Urothelium cell line (cell line): ENCODE data around the gene NME1.

ENCODE experiments used
- DNase-seq: peaks from one replicate; pipeline ENCODE4 v3.0.0; 2011; ENCODE audit warnings: low spot score, mixed read lengths
- FAIRE-seq: peaks from 2 replicates; lab custom pipeline; 2011; peaks lifted over from hg19 to GRCh38; lab: Jason Lieb, UNC

NME1 gene

DNA sequence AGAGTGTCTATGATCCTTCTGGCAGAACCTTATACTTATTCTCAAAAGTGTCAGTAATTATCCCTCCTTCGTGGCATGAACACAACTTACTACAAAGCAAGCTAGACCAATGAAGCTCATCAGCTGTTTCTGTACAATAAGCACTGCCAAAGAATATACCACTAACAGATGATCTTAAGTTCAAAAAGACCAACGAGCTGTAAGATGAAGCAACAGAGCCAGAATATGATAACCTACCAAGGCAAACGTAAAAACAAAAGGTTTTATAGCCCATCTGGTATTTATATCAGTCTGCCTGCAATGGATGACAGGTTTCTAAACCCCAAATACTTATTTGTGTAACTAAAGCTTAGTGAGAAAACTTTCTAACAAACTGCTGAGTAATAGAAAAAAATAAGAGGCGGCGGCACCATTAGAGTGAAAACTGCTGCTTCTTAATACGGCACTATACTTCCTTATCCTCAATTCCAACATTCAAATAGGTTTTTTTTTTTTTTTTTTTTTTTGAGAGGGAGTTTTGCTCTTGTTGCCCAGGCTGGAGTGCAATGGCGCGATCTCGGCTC lies 35.0 kb downstream of the NME1 start:
- DNase-seq = no peak
- FAIRE-seq = no peak

DNA sequence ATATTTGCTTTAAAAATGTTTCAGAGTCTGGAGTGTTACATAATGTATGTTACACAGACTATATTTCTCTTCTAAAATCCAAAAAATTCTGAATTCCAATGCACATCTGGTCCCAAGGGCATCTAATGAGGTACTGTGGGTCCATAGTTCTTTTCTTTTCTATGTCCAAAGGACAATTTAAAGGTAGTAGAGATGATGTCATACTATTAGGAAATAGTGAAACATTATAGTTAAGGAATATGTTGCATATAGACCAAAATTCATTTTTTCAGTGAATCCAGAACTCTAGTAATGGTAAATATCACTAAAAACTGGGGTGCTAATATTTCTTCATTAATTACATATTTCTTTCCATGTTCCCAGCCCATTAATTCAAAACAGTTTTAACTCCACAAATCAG lies 35.8 kb downstream of the NME1 start:
- no peak for DNase-seq
- FAIRE-seq = no peak

DNA sequence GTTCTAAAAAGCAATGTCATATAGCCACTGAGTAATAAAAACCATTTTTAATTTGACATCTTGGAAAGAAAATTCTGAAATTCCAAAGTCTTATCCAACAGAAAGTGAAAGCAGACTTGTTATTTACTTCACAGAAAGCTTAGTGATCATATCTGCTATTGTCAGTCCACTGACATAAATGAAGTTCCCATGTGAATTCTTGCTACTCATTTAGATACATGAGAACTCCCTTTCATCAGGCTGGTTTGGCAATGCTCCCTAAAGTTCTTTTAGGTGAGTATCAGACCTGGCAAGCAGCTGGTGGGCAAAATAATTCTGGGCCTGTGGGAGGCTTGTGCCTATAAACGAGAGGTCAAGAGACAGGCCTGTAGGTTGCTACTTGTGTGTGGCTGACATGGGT lies 36.3 kb downstream of the NME1 start:
- FAIRE-seq (no peak), DNase-seq (no peak)

DNA sequence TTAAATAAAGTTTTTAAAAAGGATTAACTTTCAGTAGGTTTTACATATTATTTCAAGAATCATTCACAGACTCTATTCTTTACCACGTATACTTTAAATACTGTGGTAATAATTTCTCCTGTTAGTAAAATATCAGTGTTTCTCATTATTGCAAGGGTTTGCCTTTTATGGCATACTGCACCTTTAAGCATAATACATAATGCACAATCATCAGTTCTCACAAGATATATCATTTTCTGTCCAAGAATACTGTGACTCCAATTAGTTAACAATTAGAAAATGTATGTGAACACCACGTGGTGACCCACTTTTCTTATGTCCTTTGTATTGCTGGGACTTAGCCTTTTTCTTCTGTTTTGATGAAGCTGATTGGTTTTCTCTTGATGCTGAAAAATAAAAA lies 38.5 kb downstream of the NME1 start:
- FAIRE-seq (no peak), DNase-seq (no peak)

DNA sequence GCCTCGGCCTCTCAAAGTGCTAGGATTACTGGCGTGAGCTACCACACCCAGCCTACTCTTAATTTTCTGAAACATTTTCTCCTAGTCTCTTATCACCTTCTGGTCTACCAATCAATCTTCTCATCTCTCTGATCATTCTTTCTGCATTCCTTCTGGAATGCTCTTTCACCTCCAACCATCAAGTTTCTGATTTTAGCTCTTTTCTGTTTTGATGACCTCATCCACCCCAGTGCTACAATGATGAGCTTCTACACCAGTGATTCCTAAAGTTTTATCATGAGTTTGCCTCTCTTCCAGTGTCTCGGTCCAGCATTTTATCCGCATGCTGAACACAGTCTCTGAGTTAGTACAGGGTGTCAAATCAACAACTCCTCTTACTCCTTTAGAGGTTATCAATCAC lies 44.4 kb downstream of the NME1 start:
- no peak for DNase-seq
- no peak for FAIRE-seq

DNA sequence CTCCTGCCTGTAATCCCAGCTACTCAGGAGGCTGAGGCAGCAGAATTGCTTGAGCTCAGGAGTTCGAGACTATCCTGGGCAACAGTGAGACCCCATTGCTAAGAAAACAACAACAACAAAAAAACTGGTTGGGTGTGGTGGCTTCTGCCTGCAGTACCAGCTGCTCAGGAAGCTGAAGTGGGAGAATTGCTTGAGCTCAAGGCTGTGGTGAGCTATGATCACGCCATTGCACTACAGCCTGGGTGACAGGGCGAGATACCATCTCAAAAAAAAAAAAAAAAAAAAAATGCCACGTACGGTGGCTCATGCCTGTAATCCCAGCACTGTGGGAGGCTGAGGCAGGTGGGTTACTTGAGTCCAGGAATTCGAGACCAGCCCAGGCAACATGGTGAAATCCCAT lies 46.9 kb downstream of the NME1 start:
- no peak for FAIRE-seq
- no peak for DNase-seq

DNA sequence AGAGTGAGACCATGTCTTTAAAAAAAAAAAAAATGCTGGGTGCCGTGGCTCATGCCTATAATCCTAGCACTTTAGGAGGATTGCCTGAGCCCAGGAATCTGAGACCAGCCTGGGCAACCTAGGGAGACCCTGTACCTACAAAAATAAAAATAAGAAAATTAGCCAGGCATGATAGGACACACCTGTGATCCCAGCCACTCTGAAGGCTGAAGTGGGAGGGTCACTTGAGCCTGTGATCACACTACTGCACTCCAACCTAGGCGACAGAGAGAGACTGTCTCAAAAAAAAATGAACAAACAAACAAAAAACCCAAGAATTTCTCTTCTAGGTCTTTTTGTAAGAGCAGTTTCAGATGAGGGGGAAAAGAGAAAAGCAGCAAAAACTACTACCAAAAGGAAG lies 47.5 kb downstream of the NME1 start:
- DNase-seq = no peak
- FAIRE-seq = no peak

DNA sequence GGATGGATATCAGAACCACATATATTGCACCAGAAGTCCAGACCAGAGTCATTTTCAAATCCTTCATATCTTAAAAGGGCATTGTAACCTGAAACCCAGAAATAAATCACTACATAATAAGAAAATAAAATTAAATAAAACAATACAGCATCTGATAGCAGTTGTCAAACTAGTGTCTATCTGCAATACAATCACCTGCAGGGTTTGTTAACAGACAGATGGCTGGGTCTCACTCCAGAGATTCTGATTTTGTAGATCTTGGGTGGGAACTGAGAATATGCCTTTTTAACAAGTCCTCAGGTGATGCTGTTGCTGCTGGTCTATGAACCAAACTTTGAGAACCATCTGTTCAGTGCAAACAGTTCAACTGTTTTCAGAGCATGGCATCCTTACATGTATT lies 50.5 kb downstream of the NME1 start:
- FAIRE-seq = no peak
- no peak for DNase-seq
